Measurements from ENCODE around the gene DNAJC15.

DNAJC15 gene

GRCh38 chr13:43159026-43159461 lies 135.7 kb downstream of the DNAJC15 start:
- Mint-ChIP-seq H3K27me3 (no peaks in the 10 kb centered on the region), H3K36me3 (no peaks in the 10 kb centered on the region), H3K27ac (no peak overlapping the region), H3K9me3 (no peaks in the 10 kb centered on the region), H3K4me1 (no peaks in the 10 kb centered on the region), H3K4me3 (no peak overlapping the region)
- ATAC-seq (ENCODE audit: low read depth) (no peak), DNase-seq (ENCODE audit: low spot score in 2 of 2) (no peak)
